ENCODE results near the gene LYRM4. TPM values are rescaled to one million over a fixed set of nuclear protein-coding genes. Genes with fewer than 3 reads are reported as not detected.

LYRM4 gene
- polyA plus RNA-seq, 1 donor from 2014 or later, result 29.3 TPM

GRCh38 chr6:5204376-5204775 is 56.4 kb downstream of the LYRM4 start:
- Histone ChIP-seq H3K27me3 (ENCODE audit: insufficient read depth, low read depth, low read length) (no peaks in the 10 kb centered on the region), H4K20me1 (ENCODE audit: insufficient read depth) (no peaks in the 10 kb centered on the region), H2AFZ (ENCODE audit: low read depth, low read length) (no peak overlapping the region), H3K9me2 (ENCODE audit: insufficient read depth, low read length) (no peaks in the 10 kb centered on the region), H3K9ac (ENCODE audit: low read length) (no peak overlapping the region), H3K36me3 (ENCODE audit: insufficient read depth, low read length) (no peaks in the 10 kb centered on the region), H3K27ac (ENCODE audit: low read length) (no peak overlapping the region), H3F3A (ENCODE audit: insufficient read depth, low read length, poor library complexity, severe bottlenecking) (no peaks in the 10 kb centered on the region), H3K79me2 (replicated peaks; ENCODE audit: insufficient read depth, low read length) (no peaks in the 10 kb centered on the region), H3K4me3 (ENCODE audit: low read length) (no peak overlapping the region), H3K4me2 (ENCODE audit: low read length) (no peak overlapping the region), H3K9me3 (ENCODE audit: low read length) (no peaks in the 10 kb centered on the region)
- no peak for TF ChIP-seq RAD21 (conservative IDR thresholded peaks at IDR 0.05)
- TF ChIP-seq CTCF (IDR thresholded peaks at IDR 0.05; ENCODE audit: poor library complexity, severe bottlenecking), result no peak
- no peak for TF ChIP-seq EZH2 (IDR thresholded peaks at IDR 0.05; ENCODE audit: borderline replicate concordance, insufficient read depth, low read length, poor library complexity, severe bottlenecking)
- TF ChIP-seq POLR2AphosphoS5 (IDR thresholded peaks at IDR 0.05), result no peak
- no peak for TF ChIP-seq EP300 (conservative IDR thresholded peaks at IDR 0.05; ENCODE audit: poor library complexity, severe bottlenecking)
- no peak for TF ChIP-seq SMC3 (conservative IDR thresholded peaks at IDR 0.05; ENCODE audit: poor library complexity)
- no peak for TF ChIP-seq REST (IDR thresholded peaks at IDR 0.05; ENCODE audit: borderline replicate concordance)
- TF ChIP-seq MXI1 (conservative IDR thresholded peaks at IDR 0.05; ENCODE audit: poor library complexity, severe bottlenecking), result no peak
- TF ChIP-seq TAF1 (IDR thresholded peaks at IDR 0.05; ENCODE audit: low read depth), result no peak

- Histone ChIP-seq H3K36me3 (ENCODE audit: insufficient read depth, low read length) (no peaks in the 10 kb centered on the region), H4K20me1 (ENCODE audit: insufficient read depth) (no peaks in the 10 kb centered on the region), H3K4me3 (ENCODE audit: low read length) (no peak overlapping the region), H3F3A (ENCODE audit: insufficient read depth, low read length, poor library complexity, severe bottlenecking) (no peaks in the 10 kb centered on the region), H3K9ac (ENCODE audit: low read length) (no peak overlapping the region), H3K4me2 (ENCODE audit: low read length) (no peak overlapping the region), H3K27ac (ENCODE audit: low read length) (no peak overlapping the region), H3K79me2 (replicated peaks; ENCODE audit: insufficient read depth, low read length) (no peaks in the 10 kb centered on the region), H3K9me3 (ENCODE audit: low read length) (no peaks in the 10 kb centered on the region), H2AFZ (ENCODE audit: low read depth, low read length) (no peak overlapping the region), H3K9me2 (ENCODE audit: insufficient read depth, low read length) (no peaks in the 10 kb centered on the region), H3K27me3 (ENCODE audit: insufficient read depth, low read depth, low read length) (no peaks in the 10 kb centered on the region)
- TF ChIP-seq EP300 (conservative IDR thresholded peaks at IDR 0.05; ENCODE audit: poor library complexity, severe bottlenecking) (no peak), POLR2AphosphoS5 (IDR thresholded peaks at IDR 0.05) (peak; percentile 28)
Measured at GRCh38 chr6:5203546-5203945, 57.2 kb downstream of the LYRM4 start.

GRCh38 chr6:5202941-5203340 is 57.8 kb downstream of the LYRM4 start:
- no peaks in the 10 kb centered on the region for H3K36me3 ChIP-seq (ENCODE audit: insufficient read depth, low read length)
- no peaks in the 10 kb centered on the region for H3K9me3 ChIP-seq (ENCODE audit: low read length)
- no peak overlapping the region for H3K4me2 ChIP-seq (ENCODE audit: low read length)
- no peaks in the 10 kb centered on the region for H3K9me2 ChIP-seq (ENCODE audit: insufficient read depth, low read length)
- no peaks in the 10 kb centered on the region for H3K27me3 ChIP-seq (ENCODE audit: insufficient read depth, low read depth, low read length)
- H3F3A ChIP-seq (ENCODE audit: insufficient read depth, low read length, poor library complexity, severe bottlenecking), result no peaks in the 10 kb centered on the region
- H3K27ac ChIP-seq (ENCODE audit: low read length), result no peak overlapping the region
- TF ChIP-seq TAF1 (IDR thresholded peaks at IDR 0.05; ENCODE audit: low read depth), result no peak
- H4K20me1 ChIP-seq (ENCODE audit: insufficient read depth), result no peaks in the 10 kb centered on the region
- no peak overlapping the region for H2AFZ ChIP-seq (ENCODE audit: low read depth, low read length)
- no peak overlapping the region for H3K4me3 ChIP-seq (ENCODE audit: low read length)
- H3K9ac ChIP-seq (ENCODE audit: low read length), result no peak overlapping the region
- H3K79me2 ChIP-seq (replicated peaks; ENCODE audit: insufficient read depth, low read length), result no peaks in the 10 kb centered on the region

All from neural cell (in vitro differentiated cells).